ENCODE data around the gene SIDT1.

SIDT1 gene

GRCh38 chr3:113546414-113546893 is 14.1 kb downstream of the SIDT1 start:
- DNase-seq, result no peak

GRCh38 chr3:113548501-113548900 is 16.1 kb downstream of the SIDT1 start:
- DNase-seq, result no peak

GRCh38 chr3:113551820-113552219 is 19.5 kb downstream of the SIDT1 start:
- DNase-seq, result no peak

GRCh38 chr3:113552851-113553250 is 20.5 kb downstream of the SIDT1 start:
- no peak for DNase-seq

- no peak for DNase-seq
Observed at GRCh38 chr3:113555138-113555537, 22.8 kb downstream of the SIDT1 start.

- DNase-seq, result no peak
Observed at GRCh38 chr3:113556316-113556945, 24.1 kb downstream of the SIDT1 start.

GRCh38 chr3:113556946-113557335 is 24.6 kb downstream of the SIDT1 start:
- DNase-seq, result no peak

- no peak for DNase-seq
Observed at GRCh38 chr3:113557374-113557773, 25.0 kb downstream of the SIDT1 start.

- DNase-seq, result no peak
Observed at GRCh38 chr3:113559009-113559408, 26.7 kb downstream of the SIDT1 start.

- DNase-seq, result no peak
Observed at GRCh38 chr3:113560271-113560670, 27.9 kb downstream of the SIDT1 start.

- DNase-seq, result no peak
Observed at GRCh38 chr3:113560831-113561623, 28.7 kb downstream of the SIDT1 start.

GRCh38 chr3:113565555-113565954 is 33.2 kb downstream of the SIDT1 start:
- DNase-seq, result no peak

GRCh38 chr3:113570158-113570557 is 37.8 kb downstream of the SIDT1 start:
- DNase-seq, result no peak

- no peak for DNase-seq
Observed at GRCh38 chr3:113571360-113571759, 39.0 kb downstream of the SIDT1 start.

- no peak for DNase-seq
Observed at GRCh38 chr3:113573728-113574127, 41.4 kb downstream of the SIDT1 start.

GRCh38 chr3:113574213-113574612 is 41.9 kb downstream of the SIDT1 start:
- DNase-seq, result no peak

- DNase-seq, result no peak
Observed at GRCh38 chr3:113575206-113575605, 42.9 kb downstream of the SIDT1 start.

- DNase-seq, result no peak
Observed at GRCh38 chr3:113585228-113585627, 52.9 kb downstream of the SIDT1 start.

GRCh38 chr3:113585720-113586119 is 53.4 kb downstream of the SIDT1 start:
- no peak for DNase-seq

- no peak for DNase-seq
Observed at GRCh38 chr3:113588806-113589205, 56.5 kb downstream of the SIDT1 start.

GRCh38 chr3:113589971-113590370 is 57.6 kb downstream of the SIDT1 start:
- no peak for DNase-seq

GRCh38 chr3:113590983-113591382 is 58.6 kb downstream of the SIDT1 start:
- DNase-seq, result no peak

- DNase-seq, result no peak
Observed at GRCh38 chr3:113594066-113594465, 61.7 kb downstream of the SIDT1 start.

GRCh38 chr3:113597596-113598354 is 65.4 kb downstream of the SIDT1 start:
- no peak for DNase-seq
